ENCODE measurements around the gene PGA4. TPM values are rescaled to one million over a fixed set of nuclear protein-coding genes. Genes with fewer than 3 reads are reported as not detected.

The PGA4 gene
- polyA plus RNA-seq, 2 of the 4 experiments (the other 2 are of a cell fraction): not detected

DNA sequence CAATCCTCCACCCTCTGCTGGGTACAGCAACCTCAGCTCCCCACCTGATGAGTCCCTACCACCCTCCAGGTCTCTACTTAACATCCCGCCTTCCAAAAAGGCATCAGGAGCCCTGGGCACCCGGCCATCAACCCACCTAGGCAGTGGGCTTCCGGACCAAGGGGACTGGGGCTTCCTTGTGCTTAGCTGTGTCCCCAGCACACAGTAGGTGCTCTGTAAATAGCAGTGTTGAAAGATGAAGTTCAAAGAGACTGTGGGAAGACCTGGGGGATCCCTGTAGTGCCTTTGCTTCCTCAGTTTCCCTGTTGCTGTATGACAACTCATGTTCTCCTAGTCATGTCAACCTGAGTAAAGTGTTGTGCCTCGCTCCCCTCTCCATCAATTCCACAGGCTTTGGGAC, 51.9 kb downstream of the PGA4 start:
- Histone ChIP-seq H3K9me3 (no peaks in the 10 kb centered on the region), H3K4me1 (no peaks in the 10 kb centered on the region), H3K4me2 (no peak overlapping the region), H3K27ac (no peak overlapping the region), H3K4me3 (no peak overlapping the region)
- CTCF ChIA-PET: interaction anchor here (0.9 to 2.5 kb wide), 3 partner anchors 11 to 62 kb away, joined by 3 to 8 read pairs (median 3); no protein-coding TSS in a partner anchor
- POLR2A ChIA-PET: no interaction called here
- DNase-seq (ENCODE audit: low read depth in 1 of 2, low spot score in 1 of 2): no peak
- TF ChIP-seq MYC (IDR thresholded peaks at IDR 0.05; ENCODE audit: borderline replicate concordance, low read length) (no peak), KDM1A (IDR thresholded peaks at IDR 0.05; ENCODE audit: low read depth) (no peak), E2F6 (IDR thresholded peaks at IDR 0.05; ENCODE audit: borderline replicate concordance, low read depth) (no peak), MAZ (IDR thresholded peaks at IDR 0.05; ENCODE audit: borderline replicate concordance, low read depth, low read length) (no peak), HOXB5 (CRISPR knock-in tag; IDR thresholded peaks at IDR 0.05) (no peak), JUNB (IDR thresholded peaks at IDR 0.05) (no peak), FOSB (CRISPR knock-in tag; IDR thresholded peaks at IDR 0.05) (no peak), EHMT2 (IDR thresholded peaks at IDR 0.05; ENCODE audit: low read depth) (no peak), GATA3 (IDR thresholded peaks at IDR 0.05; ENCODE audit: borderline replicate concordance) (no peak), PHF8 (IDR thresholded peaks at IDR 0.05; ENCODE audit: borderline replicate concordance, low read depth) (no peak), JUN (IDR thresholded peaks at IDR 0.05) (no peak), FOXS1 (CRISPR knock-in tag; IDR thresholded peaks at IDR 0.05) (no peak), CHD4 (IDR thresholded peaks at IDR 0.05; ENCODE audit: borderline replicate concordance) (no peak), HES2 (IDR thresholded peaks at IDR 0.05) (no peak), NPAS2 (CRISPR knock-in tag; IDR thresholded peaks at IDR 0.05; ENCODE audit: borderline replicate concordance) (no peak), CEBPB (IDR thresholded peaks at IDR 0.05) (no peak), EHF (CRISPR knock-in tag; IDR thresholded peaks at IDR 0.05) (no peak)
- TF ChIP-seq, protein P1, sequence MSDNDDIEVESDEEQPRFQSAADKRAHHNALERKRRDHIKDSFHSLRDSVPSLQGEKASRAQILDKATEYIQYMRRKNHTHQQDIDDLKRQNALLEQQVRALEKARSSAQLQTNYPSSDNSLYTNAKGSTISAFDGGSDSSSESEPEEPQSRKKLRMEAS (IDR thresholded peaks at IDR 0.05): no peak
- 75% methylated on average over 4 of the region's 4 CpGs for WGBS (ENCODE audit: missing lambda C conversion rate)
- FAIRE-seq: no peak
- ATAC-seq: no peak

- no peak for DNase-seq (ENCODE audit: low read depth in 1 of 2, low spot score in 1 of 2)
- Histone ChIP-seq H3K4me2 (no peak overlapping the region), H3K4me1 (no peaks in the 10 kb centered on the region), H3K9me3 (no peaks in the 10 kb centered on the region), H3K4me3 (no peak overlapping the region), H3K27ac (no peak overlapping the region)
- CTCF ChIA-PET: interaction anchor here (1.5 to 2.5 kb wide), 2 partner anchors 18 to 61 kb away, joined by 4 to 8 read pairs; no protein-coding TSS in a partner anchor
- TF ChIP-seq HOXB13 (CRISPR knock-in tag; IDR thresholded peaks at IDR 0.05; ENCODE audit: low read depth): no peak
- ATAC-seq: no peak
- FAIRE-seq: no peak
- WGBS (ENCODE audit: missing lambda C conversion rate): 43% methylated on average over 4 of the region's 4 CpGs
- POLR2A ChIA-PET: interaction anchor here (0.6 kb wide), 1 partner anchor 15 kb away, joined by 3 read pairs; no protein-coding TSS in a partner anchor
Observed at GRCh38 chr11:61275191-61275590, 53.0 kb downstream of the PGA4 start.

- H3K4me1 ChIP-seq: peaks cover 3% of the 10 kb centered on the region; the same call in 1 of the 3 replicates
- 67% methylated on average over 14 of the region's 14 CpGs for WGBS (ENCODE audit: missing lambda C conversion rate)
- ChIA-PET POLR2A (interaction anchor here (0.6 kb wide), 1 partner anchor 92 kb away, joined by 3 read pairs; no protein-coding TSS in a partner anchor), CTCF (interaction anchor here (0.9 to 2.2 kb wide), 3 partner anchors 23 to 108 kb away, joined by 4 to 9 read pairs (median 7); no protein-coding TSS in a partner anchor)
- TF ChIP-seq HOXB13 (CRISPR knock-in tag; IDR thresholded peaks at IDR 0.05; ENCODE audit: low read depth) (no peak), GATA3 (IDR thresholded peaks at IDR 0.05; ENCODE audit: borderline replicate concordance) (no peak), HOXA7 (CRISPR knock-in tag; IDR thresholded peaks at IDR 0.05) (no peak), EHF (CRISPR knock-in tag; IDR thresholded peaks at IDR 0.05) (no peak), HES2 (IDR thresholded peaks at IDR 0.05) (no peak), SMC3 (IDR thresholded peaks at IDR 0.05) (no peak), PBX3 (IDR thresholded peaks at IDR 0.05) (no peak), JUN (IDR thresholded peaks at IDR 0.05) (no peak), POLR2AphosphoS2 (conservative IDR thresholded peaks at IDR 0.05; ENCODE audit: low read length) (no peak)
- TF ChIP-seq, protein P2, sequence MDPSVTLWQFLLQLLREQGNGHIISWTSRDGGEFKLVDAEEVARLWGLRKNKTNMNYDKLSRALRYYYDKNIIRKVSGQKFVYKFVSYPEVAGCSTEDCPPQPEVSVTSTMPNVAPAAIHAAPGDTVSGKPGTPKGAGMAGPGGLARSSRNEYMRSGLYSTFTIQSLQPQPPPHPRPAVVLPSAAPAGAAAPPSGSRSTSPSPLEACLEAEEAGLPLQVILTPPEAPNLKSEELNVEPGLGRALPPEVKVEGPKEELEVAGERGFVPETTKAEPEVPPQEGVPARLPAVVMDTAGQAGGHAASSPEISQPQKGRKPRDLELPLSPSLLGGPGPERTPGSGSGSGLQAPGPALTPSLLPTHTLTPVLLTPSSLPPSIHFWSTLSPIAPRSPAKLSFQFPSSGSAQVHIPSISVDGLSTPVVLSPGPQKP (IDR thresholded peaks at IDR 0.05; ENCODE audit: low read depth, low read length): no peak
- FAIRE-seq: no peak
- no peak overlapping the region for H3K4me3 ChIP-seq
- no peaks in the 10 kb centered on the region for H3K9me3 ChIP-seq
- ATAC-seq: no peak
- no peak overlapping the region for H3K4me2 ChIP-seq
- H3K27ac ChIP-seq: no peak overlapping the region
- DNase-seq (ENCODE audit: low read depth in 1 of 2, low spot score in 1 of 2): no peak
Observed at GRCh38 chr11:61277186-61278000, 55.2 kb downstream of the PGA4 start.

All from A549 (cell line).